Activated T-helper 17 cell treated with anti-CD3 and anti-CD28 coated beads, Interleukin-2, amount 50 U/mL, for 72 hours (primary cell): ENCODE results near the gene GARIN5A. TPM values are rescaled to one million over a fixed set of nuclear protein-coding genes. Genes with fewer than 3 reads are reported as not detected.
A peak's percentile ranks its signal among the peaks of the same experiment; 100 is the strongest.

ENCODE experiments used
- ATAC-seq: fragments of 150-1000 bp; cut with Tn5 transposase; replicated peaks from 2 replicates; pipeline ENCODE4 v1.10.0; 2021; ENCODE audit warnings: mild to moderate bottlenecking, moderate library complexity
- H3K27ac Mint-ChIP-seq: one replicate; pipeline ENCODE4 v1.8.0; 2022; ENCODE audit warnings: mixed read lengths
- H3K27me3 Mint-ChIP-seq: one replicate; pipeline ENCODE4 v1.8.0; 2022; ENCODE audit warnings: mixed read lengths
- H3K36me3 Mint-ChIP-seq: one replicate; pipeline ENCODE4 v1.8.0; 2022; ENCODE audit warnings: low read depth, mild to moderate bottlenecking, mixed read lengths
- H3K4me1 Mint-ChIP-seq: one replicate; pipeline ENCODE4 v1.8.0; 2022; ENCODE audit warnings: mixed read lengths
- H3K4me3 Mint-ChIP-seq: one replicate; pipeline ENCODE4 v1.8.0; 2022; ENCODE audit warnings: mild to moderate bottlenecking, mixed read lengths
- H3K9me3 Mint-ChIP-seq: one replicate; pipeline ENCODE4 v1.8.0; 2022; ENCODE audit warnings: mixed read lengths
- total RNA-seq, 2 donors: library from RNA; stranded (reverse); gene quantifications; one replicate each; pipeline ENCODE4 v1.2.3, GENCODE V29; 2022

Gene GARIN5A
- total RNA-seq, 2 donors from 2014 or later, result 0.39 to 1.2 TPM

DNA sequence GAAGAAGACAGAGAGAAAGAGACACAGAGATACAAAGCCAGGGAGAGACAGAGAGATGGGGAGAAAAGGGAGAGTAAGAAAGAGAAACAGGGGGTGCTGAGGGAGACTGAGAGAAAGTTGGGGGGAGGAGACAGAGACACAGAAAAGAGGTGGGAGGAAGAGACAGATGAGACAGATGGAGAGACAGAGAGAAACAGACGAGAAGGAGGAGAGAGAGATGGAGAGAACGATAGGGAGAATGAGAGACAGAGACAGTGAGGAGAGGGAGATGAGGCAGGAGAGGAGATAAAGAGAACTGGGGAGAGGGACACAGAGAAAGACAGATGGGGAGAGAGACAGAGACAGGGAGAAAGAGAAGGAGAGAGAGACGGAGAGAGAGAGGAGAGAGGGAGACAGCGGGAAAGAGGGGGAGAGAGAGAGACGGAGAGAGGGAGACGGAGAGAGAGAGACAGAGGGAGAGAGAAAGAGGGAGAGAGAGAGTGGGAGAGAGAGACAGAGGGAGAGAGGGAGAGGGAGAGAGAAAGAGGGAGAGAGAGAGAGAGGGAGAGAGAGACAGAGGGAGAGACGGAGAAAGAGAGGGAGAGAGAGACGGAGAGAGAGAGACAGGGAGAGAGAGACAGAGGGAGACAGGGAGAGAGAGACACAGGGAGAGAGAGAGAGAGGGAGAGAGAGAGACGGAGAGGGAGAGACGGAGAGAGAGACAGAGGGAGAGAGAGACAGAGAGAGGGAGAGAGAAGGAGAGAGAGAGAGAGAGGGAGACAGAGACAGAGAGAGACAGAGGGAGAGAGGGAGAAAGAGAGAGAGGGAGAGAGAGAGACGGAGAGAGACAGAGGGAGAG, 21.8 kb upstream of the GARIN5A start:
- Mint-ChIP-seq H3K4me1 (peaks cover 6% of the 10 kb centered on the region), H3K4me3 (no peak overlapping the region), H3K27me3 (no peaks in the 10 kb centered on the region), H3K27ac (no peak overlapping the region), H3K36me3 (no peaks in the 10 kb centered on the region), H3K9me3 (no peaks in the 10 kb centered on the region)
- no peak for ATAC-seq

DNA sequence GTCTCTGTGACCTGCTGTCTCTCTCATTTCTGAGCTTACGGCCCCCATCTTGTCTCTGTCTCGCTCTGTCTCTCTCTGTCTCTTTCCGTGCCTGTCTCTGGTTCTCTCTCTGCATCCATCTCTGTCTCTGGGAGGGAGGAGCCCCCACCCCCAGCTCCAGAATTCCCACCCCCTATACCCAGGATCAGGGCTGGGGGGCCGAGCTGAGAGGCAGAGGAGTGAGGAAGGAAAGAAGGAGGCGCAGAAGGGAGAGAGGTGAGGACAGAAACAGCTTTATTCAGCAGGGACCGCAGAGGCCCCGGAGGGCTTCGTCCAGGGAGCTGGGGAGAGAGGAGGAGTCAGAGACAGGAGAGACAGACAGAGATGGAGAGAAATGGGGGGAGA, 20.4 kb upstream of the GARIN5A start:
- Mint-ChIP-seq H3K9me3 (no peaks in the 10 kb centered on the region), H3K4me1 (peaks cover 12% of the 10 kb centered on the region), H3K27ac (no peak overlapping the region), H3K27me3 (no peaks in the 10 kb centered on the region), H3K4me3 (no peak overlapping the region), H3K36me3 (no peaks in the 10 kb centered on the region)
- no peak for ATAC-seq

GRCh38 chr19:50496189-50497021, 19.8 kb upstream of the GARIN5A start:
- no peak overlapping the region for H3K4me3 Mint-ChIP-seq
- H3K27ac Mint-ChIP-seq, result no peak overlapping the region
- H3K27me3 Mint-ChIP-seq, result no peaks in the 10 kb centered on the region
- H3K4me1 Mint-ChIP-seq, result peaks cover 18% of the 10 kb centered on the region
- no peaks in the 10 kb centered on the region for H3K9me3 Mint-ChIP-seq
- no peaks in the 10 kb centered on the region for H3K36me3 Mint-ChIP-seq
- ATAC-seq, result no peak

- peaks cover 27% of the 10 kb centered on the region for H3K4me1 Mint-ChIP-seq
- peak overlapping the region; percentile 73 for H3K27ac Mint-ChIP-seq
- H3K27me3 Mint-ChIP-seq, result no peaks in the 10 kb centered on the region
- ATAC-seq, result no peak
- no peaks in the 10 kb centered on the region for H3K9me3 Mint-ChIP-seq
- H3K36me3 Mint-ChIP-seq, result no peaks in the 10 kb centered on the region
- no peak overlapping the region for H3K4me3 Mint-ChIP-seq
Measured at GRCh38 chr19:50495020-50495531, 18.4 kb upstream of the GARIN5A start.

DNA sequence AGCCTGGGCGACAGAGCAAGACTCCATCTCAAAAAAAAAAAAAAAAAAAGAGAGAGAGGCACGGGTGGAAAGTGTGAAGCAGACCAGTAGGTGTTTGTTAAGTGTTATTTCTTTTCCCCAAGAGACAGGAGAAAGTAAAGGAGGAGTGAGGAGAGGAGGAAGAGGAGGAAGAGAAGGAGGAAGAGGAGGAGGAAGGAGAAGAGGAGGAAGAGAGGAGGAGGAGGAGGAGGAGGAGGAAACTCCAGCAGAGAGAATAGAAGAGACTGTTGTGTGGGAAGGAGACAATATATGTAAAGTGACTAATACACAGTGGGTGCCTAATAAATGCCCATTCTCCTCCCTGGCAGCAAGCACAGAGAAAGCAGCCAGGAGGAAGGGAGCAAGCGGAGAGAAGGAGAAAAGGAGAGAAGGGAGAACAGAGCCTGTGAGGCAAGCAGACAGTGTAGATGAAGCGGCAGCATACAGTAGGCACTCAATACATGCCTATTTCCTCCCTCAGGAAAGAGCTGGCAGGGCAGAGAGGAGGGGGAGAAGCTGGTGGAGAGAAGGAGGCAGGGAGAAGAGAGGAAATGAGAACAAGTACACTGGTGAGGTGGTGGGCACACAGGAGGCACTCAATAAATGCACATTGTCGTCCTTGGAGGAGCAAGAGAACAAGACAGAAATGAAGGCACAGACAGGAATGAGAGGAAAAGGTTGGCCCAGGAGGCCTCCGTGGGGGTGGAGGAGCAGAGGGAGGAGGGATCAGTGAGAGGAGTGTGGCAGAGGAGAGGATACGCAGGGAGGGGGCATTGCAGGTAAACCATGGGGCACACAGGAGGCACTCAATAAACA, 17.8 kb upstream of the GARIN5A start:
- H3K36me3 Mint-ChIP-seq, result no peaks in the 10 kb centered on the region
- H3K27ac Mint-ChIP-seq, result peak overlapping the region; percentile 73
- H3K27me3 Mint-ChIP-seq, result no peaks in the 10 kb centered on the region
- no peaks in the 10 kb centered on the region for H3K9me3 Mint-ChIP-seq
- H3K4me1 Mint-ChIP-seq, result peaks cover 31% of the 10 kb centered on the region
- no peak overlapping the region for H3K4me3 Mint-ChIP-seq
- no peak for ATAC-seq

- Mint-ChIP-seq H3K4me3 (no peak overlapping the region), H3K36me3 (no peaks in the 10 kb centered on the region)
- ATAC-seq, result no peak
Measured at GRCh38 chr19:50493171-50493570, 16.5 kb upstream of the GARIN5A start.

GRCh38 chr19:50492303-50493052, 15.8 kb upstream of the GARIN5A start:
- Mint-ChIP-seq H3K27me3 (no peaks in the 10 kb centered on the region), H3K4me3 (peak overlapping the region; percentile 34), H3K9me3 (no peaks in the 10 kb centered on the region), H3K27ac (peak overlapping the region; percentile 71), H3K36me3 (no peaks in the 10 kb centered on the region), H3K4me1 (peaks cover 38% of the 10 kb centered on the region)
- peak; percentile 84 for ATAC-seq

More at GRCh38 chr19:50493171-50493570, 16.5 kb upstream of the GARIN5A start:
- H3K4me1 Mint-ChIP-seq, result peaks cover 38% of the 10 kb centered on the region
- H3K9me3 Mint-ChIP-seq, result no peaks in the 10 kb centered on the region
- no peak overlapping the region for H3K27ac Mint-ChIP-seq
- H3K27me3 Mint-ChIP-seq, result no peaks in the 10 kb centered on the region

DNA sequence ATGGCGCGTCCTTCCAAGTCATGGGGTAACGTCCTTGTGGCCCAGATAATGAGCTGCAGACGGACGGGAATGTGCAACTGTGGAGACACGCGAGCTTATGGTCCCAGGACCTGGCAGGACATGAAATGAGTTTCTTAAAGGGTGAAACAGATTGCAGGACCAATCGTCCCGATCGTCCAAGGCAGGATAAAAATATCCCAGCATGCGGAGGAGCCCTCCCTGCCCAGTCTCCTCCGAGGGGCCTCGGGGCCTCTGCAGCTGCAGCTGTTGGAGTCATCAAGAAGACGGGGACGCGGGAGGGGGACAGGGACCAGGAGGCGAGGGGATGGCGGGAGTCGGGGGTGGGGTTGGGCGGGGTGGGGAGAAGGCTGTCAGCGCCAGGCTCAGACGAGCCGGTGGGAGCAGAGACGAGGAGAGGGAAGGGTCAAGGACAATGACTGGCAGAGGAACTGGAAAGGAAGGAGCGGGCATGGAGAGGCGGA, 14.4 kb upstream of the GARIN5A start:
- Mint-ChIP-seq H3K27ac (peak overlapping the region; percentile 71), H3K36me3 (peaks cover 7% of the 10 kb centered on the region), H3K4me1 (peaks cover 38% of the 10 kb centered on the region), H3K27me3 (no peaks in the 10 kb centered on the region), H3K9me3 (no peaks in the 10 kb centered on the region), H3K4me3 (no peak overlapping the region)
- ATAC-seq, result no peak

DNA sequence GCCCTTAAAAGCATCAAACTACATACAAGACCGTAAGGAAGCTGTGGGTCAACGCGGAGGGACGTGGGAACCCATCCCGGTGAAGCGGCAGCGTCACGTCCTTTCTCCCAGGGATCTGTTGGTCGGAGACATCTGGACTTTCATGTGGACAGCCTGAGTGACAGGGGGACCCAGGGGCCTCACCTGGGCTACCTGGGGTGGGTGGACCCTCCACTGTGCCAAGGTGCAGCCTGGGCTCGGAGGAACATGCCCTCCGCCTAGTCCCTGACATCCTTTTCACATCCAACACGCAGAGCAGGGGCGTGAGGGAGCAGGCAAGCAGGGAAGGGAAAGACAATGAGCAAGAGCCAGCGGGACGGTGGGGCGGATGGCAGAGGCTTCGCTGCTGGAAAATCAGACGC, 13.8 kb upstream of the GARIN5A start:
- peaks cover 38% of the 10 kb centered on the region for H3K4me1 Mint-ChIP-seq
- no peaks in the 10 kb centered on the region for H3K9me3 Mint-ChIP-seq
- peaks cover 11% of the 10 kb centered on the region for H3K36me3 Mint-ChIP-seq
- no peak for ATAC-seq
- H3K27me3 Mint-ChIP-seq, result no peaks in the 10 kb centered on the region
- no peak overlapping the region for H3K4me3 Mint-ChIP-seq
- H3K27ac Mint-ChIP-seq, result peak overlapping the region; percentile 71

DNA sequence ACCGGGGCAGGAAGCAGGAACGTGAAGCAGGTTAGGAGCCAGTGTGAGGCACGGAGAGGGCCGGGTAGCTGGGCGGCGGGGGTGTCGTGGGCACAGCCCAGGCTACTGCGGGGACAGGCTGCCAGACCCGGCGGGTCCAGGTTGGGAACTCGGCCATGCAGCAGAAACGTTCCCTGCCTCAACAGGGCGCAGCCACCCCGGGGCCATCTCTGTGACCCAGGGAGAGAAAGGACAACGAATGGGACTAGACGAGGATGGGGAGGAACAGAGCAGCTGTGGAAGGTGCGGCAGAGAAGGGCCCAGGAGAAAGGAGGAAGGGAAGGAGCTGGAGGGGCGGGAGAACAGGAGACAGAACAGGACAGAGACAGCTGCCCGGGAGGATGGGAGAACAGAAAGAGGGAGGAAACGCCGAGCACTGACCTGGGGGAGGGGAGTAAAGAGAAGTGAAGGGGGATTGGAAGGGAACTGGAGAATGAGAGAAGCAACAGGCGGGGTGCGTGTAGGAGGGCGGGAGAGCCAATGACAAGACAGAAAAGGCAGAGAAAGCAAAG, 12.9 kb upstream of the GARIN5A start:
- peak overlapping the region; percentile 64 for H3K27ac Mint-ChIP-seq
- H3K4me1 Mint-ChIP-seq, result peaks cover 36% of the 10 kb centered on the region
- H3K9me3 Mint-ChIP-seq, result no peaks in the 10 kb centered on the region
- peaks cover 20% of the 10 kb centered on the region for H3K36me3 Mint-ChIP-seq
- ATAC-seq, result no peak
- H3K4me3 Mint-ChIP-seq, result no peak overlapping the region
- H3K27me3 Mint-ChIP-seq, result no peaks in the 10 kb centered on the region

DNA sequence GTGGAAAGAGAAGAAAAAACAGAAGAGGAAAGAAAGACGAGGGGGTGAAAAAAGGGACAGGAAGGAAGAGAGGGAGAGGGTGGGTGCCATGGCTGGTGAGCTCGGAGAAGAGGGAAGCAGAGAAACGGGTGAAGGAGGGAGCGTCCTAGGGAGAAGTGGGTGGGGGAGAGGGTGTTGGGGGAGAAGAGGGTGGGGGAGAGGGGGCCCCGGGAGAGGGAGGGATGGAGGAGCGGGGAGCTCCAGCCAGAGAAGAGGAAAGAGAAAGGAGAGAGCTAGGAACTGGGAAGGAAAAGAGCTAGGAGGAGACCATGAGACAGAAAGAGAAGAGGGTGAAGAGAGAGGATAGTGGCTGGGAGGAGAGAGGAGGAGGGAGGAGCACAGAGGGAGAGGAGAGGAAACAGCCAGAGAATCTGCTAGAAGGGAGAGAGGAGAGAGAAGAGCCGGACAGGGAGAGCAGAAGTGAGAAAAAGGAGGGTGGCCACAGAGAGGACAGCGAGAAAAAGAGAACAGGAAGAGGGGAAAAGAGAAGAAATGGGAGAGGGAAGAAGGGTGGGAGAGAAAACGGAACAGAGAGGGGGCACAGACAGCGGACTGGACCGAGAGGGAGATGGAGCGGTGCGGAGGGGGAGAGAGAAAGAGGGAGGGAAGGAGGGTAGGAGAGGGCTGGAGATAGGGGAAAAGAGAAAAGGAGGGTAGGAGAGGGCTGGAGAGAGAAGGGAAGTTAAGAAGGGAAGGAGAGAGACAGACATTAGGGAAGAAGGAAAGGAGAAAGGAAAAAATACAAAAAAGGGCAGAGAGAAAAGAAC, 11.9 kb upstream of the GARIN5A start:
- Mint-ChIP-seq H3K36me3 (peaks cover 29% of the 10 kb centered on the region), H3K4me1 (peaks cover 32% of the 10 kb centered on the region), H3K27me3 (no peaks in the 10 kb centered on the region), H3K9me3 (no peaks in the 10 kb centered on the region), H3K4me3 (no peak overlapping the region), H3K27ac (peak overlapping the region; percentile 64)
- ATAC-seq, result no peak

DNA sequence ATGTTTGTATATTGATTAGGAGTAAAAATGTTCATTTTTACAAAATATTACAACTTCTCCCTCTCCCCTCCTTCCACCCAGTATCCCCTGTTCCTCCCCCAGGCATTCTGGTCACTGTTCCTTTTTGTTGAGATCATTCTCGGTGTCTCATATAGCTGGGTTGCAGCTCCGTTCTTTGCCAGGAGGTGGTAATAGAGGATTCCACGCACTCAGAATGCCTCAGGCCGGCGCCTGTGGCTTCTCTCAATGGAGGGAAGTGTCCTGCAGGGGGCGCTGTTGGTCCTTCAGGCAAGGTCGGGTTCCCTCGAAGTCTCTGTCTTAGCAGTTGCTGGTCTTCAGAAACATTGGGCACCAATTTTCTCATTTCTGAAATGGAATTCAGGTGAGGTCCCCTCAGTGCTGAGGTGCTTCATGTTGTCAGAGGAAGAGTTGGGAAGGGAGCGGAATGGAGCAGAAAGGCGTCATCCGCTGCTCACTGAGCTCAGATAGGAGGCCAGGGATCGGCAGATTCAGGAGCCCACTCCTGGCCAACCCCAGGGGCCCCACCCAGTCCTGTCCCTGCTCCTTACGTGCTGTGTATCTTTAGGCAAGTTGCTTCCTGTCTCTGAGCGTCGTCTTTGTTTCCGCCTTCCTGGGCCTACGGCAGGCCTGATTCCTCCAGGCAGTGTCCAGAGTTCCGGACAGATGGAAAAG, 10.3 kb upstream of the GARIN5A start:
- H3K27ac Mint-ChIP-seq, result no peak overlapping the region
- peak; percentile 39 for ATAC-seq
- no peaks in the 10 kb centered on the region for H3K27me3 Mint-ChIP-seq
- peaks cover 43% of the 10 kb centered on the region for H3K36me3 Mint-ChIP-seq
- H3K4me3 Mint-ChIP-seq, result no peak overlapping the region
- H3K4me1 Mint-ChIP-seq, result peaks cover 26% of the 10 kb centered on the region
- H3K9me3 Mint-ChIP-seq, result no peaks in the 10 kb centered on the region
